A673 (cell line): ENCODE measurements around the gene IPPK.

Experiments used
- EZH2 ChIP-seq: fragments of 200-600 bp; sonication (generic); IDR thresholded peaks from 2 replicates; pipeline ENCODE4 v1.6.1; 2017; ENCODE audit warnings: borderline replicate concordance, low read depth, mild to moderate bottlenecking, mixed read lengths, antibody characterized with exemption, low read length; ENCODE audit not compliant: poor library complexity, severe bottlenecking
- TF ChIP-seq, protein P1 (sequence below): fragments of 300-800, 200-600 bp; sonication (generic); conservative IDR thresholded peaks from 2 replicates; pipeline ENCODE4 v1.5.1; 2017; ENCODE audit warnings: low read depth, mild to moderate bottlenecking, antibody characterized with exemption, low read length, moderate library complexity, mixed read lengths

DNA sequence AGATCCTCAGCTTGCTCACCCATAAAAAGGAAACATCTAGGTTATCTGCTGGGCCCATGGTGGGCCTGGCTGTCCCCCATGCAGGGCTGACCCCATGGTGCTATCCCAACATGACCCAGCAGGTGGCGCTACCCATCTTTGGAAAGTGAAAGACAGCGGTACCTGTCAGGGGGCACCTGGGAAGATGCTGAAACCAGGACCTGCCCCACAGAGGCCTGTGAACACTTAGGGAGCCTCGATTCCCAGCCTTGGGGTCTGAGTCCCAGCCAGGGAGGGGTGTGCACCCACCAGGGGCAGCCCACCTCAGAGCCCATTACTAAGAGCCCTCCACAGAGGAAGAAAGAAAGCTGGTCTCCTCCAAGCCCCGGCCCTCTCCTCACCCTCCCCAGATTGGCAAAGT is 46.6 kb upstream of the IPPK start:
- TF ChIP-seq, protein P1, sequence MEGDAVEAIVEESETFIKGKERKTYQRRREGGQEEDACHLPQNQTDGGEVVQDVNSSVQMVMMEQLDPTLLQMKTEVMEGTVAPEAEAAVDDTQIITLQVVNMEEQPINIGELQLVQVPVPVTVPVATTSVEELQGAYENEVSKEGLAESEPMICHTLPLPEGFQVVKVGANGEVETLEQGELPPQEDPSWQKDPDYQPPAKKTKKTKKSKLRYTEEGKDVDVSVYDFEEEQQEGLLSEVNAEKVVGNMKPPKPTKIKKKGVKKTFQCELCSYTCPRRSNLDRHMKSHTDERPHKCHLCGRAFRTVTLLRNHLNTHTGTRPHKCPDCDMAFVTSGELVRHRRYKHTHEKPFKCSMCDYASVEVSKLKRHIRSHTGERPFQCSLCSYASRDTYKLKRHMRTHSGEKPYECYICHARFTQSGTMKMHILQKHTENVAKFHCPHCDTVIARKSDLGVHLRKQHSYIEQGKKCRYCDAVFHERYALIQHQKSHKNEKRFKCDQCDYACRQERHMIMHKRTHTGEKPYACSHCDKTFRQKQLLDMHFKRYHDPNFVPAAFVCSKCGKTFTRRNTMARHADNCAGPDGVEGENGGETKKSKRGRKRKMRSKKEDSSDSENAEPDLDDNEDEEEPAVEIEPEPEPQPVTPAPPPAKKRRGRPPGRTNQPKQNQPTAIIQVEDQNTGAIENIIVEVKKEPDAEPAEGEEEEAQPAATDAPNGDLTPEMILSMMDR = peak; percentile 92
- TF ChIP-seq EZH2 = no peak
